IMR-90 (cell line): ENCODE results near the gene MET. TPM values are rescaled to one million over a fixed set of nuclear protein-coding genes. Genes with fewer than 3 reads are reported as not detected.

Experiments used
- ATAC-seq: fragments of 200-7000 bp; cut with Tn5 transposase; 2 replicates; pipeline ENCODE4 v1.9.1; 2020; ENCODE audit warnings: low read depth, mild to moderate bottlenecking, moderate library complexity
- BruUV-seq: library from RNA; stranded (reverse); fragments of 400-500 nt; replicated peaks from 2 replicates; lab custom pipeline; 2021; lab: Mats Ljungman, UMichigan
- CTCF ChIA-PET: fragments of 300-600 bp; formaldehyde crosslinking; extraction: SDS; loops from one replicate; lab custom pipeline; 2021; ENCODE audit warnings: antibody characterized with exemption; lab: Yijun Ruan, JAX
- POLR2A ChIA-PET: fragments of 300-600 bp; sonication (Branson Sonifier 250); formaldehyde crosslinking; loops from one replicate; lab custom pipeline; 2022; ENCODE audit warnings: antibody characterized with exemption; ENCODE audit not compliant: unreplicated experiment; lab: Charles Lee
- DNase-seq: peaks from one replicate; pipeline ENCODE4 v3.0.0; 2013
- H2AFZ ChIP-seq: replicated peaks from 2 replicates; pipeline ENCODE3; 2013; ENCODE audit warnings: low read length, mild to moderate bottlenecking; ENCODE audit not compliant: poor library complexity
- H2AK5ac ChIP-seq: 2 replicates; pipeline ENCODE4 v1.6.1; 2013; ENCODE audit warnings: low read depth, low read length, inconsistent platforms
- H2AK9ac ChIP-seq: replicated peaks from 2 replicates; pipeline ENCODE3; 2013; ENCODE audit warnings: mild to moderate bottlenecking, low read depth, low read length, moderate library complexity; ENCODE audit not compliant: poor library complexity
- H2BK120ac ChIP-seq: 2 replicates; pipeline ENCODE4 v1.6.1; 2013; ENCODE audit warnings: low read depth, low read length, inconsistent platforms
- H2BK15ac ChIP-seq: 3 replicates; pipeline ENCODE4 v1.6.1; 2013; ENCODE audit warnings: low read depth, low read length, inconsistent platforms
- H2BK20ac ChIP-seq: 2 replicates; pipeline ENCODE4 v1.6.1; 2013; ENCODE audit warnings: low read depth, mild to moderate bottlenecking, inconsistent platforms, low read length, moderate library complexity
- H2BK5ac ChIP-seq: 2 replicates; pipeline ENCODE4 v1.6.1; 2013; ENCODE audit warnings: mild to moderate bottlenecking, low read depth, low read length, inconsistent platforms; ENCODE audit not compliant: poor library complexity, severe bottlenecking
- H3K14ac ChIP-seq: replicated peaks from 2 replicates; pipeline ENCODE4 v1.6.1; 2013; ENCODE audit warnings: low read depth, low read length, inconsistent platforms
- H3K18ac ChIP-seq: 2 replicates; pipeline ENCODE4 v1.6.1; 2013; ENCODE audit warnings: low read depth, low read length, control low read depth
- H3K23ac ChIP-seq: 2 replicates; pipeline ENCODE4 v1.6.1; 2013; ENCODE audit warnings: low read depth, low read length, inconsistent platforms
- H3K27ac ChIP-seq: 2 replicates; pipeline ENCODE4 v1.5.1; 2013; ENCODE audit warnings: mild to moderate bottlenecking, control low read depth, low read length; ENCODE audit not compliant: insufficient read depth
- H3K27me3 ChIP-seq: 2 replicates; pipeline ENCODE4 v1.6.1; 2013; ENCODE audit warnings: low read length; ENCODE audit not compliant: control insufficient read depth, insufficient read depth
- H3K36me3 ChIP-seq: 2 replicates; pipeline ENCODE4 v1.6.1; 2013; ENCODE audit warnings: low read length, mixed read lengths; ENCODE audit not compliant: control insufficient read depth, insufficient read depth
- H3K4ac ChIP-seq: 2 replicates; pipeline ENCODE4 v1.6.1; 2013; ENCODE audit warnings: low read depth, low read length, inconsistent platforms
- H3K4me1 ChIP-seq: 2 replicates; pipeline ENCODE4 v1.6.1; 2013; ENCODE audit warnings: low read length, mixed read lengths; ENCODE audit not compliant: control insufficient read depth, insufficient read depth
- H3K4me2 ChIP-seq: 2 replicates; pipeline ENCODE4 v1.6.1; 2013; ENCODE audit warnings: low read depth, mild to moderate bottlenecking, control low read depth, low read length, moderate library complexity
- H3K4me3 ChIP-seq: 2 replicates; pipeline ENCODE4 v1.5.1; 2013; ENCODE audit warnings: low read depth, mild to moderate bottlenecking, control low read depth, low read length, moderate library complexity; ENCODE audit not compliant: insufficient read depth
- H3K56ac ChIP-seq: 2 replicates; pipeline ENCODE4 v1.6.1; 2013; ENCODE audit warnings: low read length, inconsistent platforms; ENCODE audit not compliant: insufficient read depth; ENCODE audit errors: extremely low read depth
- H3K79me1 ChIP-seq, 2 experiments: 2 replicates each; pipeline ENCODE4 v1.6.1; 2013; ENCODE audit warnings: low read length in 2 of 2, inconsistent platforms in 1 of 2, low read depth in 1 of 2
- H3K9ac ChIP-seq: 2 replicates; pipeline ENCODE4 v1.6.1; 2013; ENCODE audit warnings: low read depth, low read length, control low read depth
- H3K9me1 ChIP-seq: 2 replicates; pipeline ENCODE4 v1.6.1; 2013; ENCODE audit warnings: low read length, inconsistent platforms; ENCODE audit not compliant: insufficient read depth
- H3K9me3 ChIP-seq: 2 replicates; pipeline ENCODE4 v1.6.1; 2013; ENCODE audit warnings: low read length; ENCODE audit not compliant: control insufficient read depth, insufficient read depth
- H4K20me1 ChIP-seq: 2 replicates; pipeline ENCODE4 v1.6.1; 2013; ENCODE audit warnings: low read length, inconsistent platforms; ENCODE audit not compliant: insufficient read depth
- H4K5ac ChIP-seq: 2 replicates; pipeline ENCODE4 v1.6.1; 2013; ENCODE audit warnings: mild to moderate bottlenecking, low read depth, low read length, control low read depth
- H4K8ac ChIP-seq, 2 experiments: 2 replicates each; pipeline ENCODE4 v1.6.1; 2013; ENCODE audit warnings: low read depth in 2 of 2, low read length in 2 of 2, control low read depth in 1 of 2, inconsistent platforms in 1 of 2
- H4K91ac ChIP-seq: 2 replicates; pipeline ENCODE4 v1.6.1; 2013; ENCODE audit warnings: low read depth, low read length, inconsistent platforms; ENCODE audit not compliant: insufficient read depth
- BHLHE40 ChIP-seq: fragments of 150-350 bp; IDR thresholded peaks from 2 replicates; pipeline ENCODE4 v1.6.1; 2016; ENCODE audit warnings: mild to moderate bottlenecking, low read depth, low read length
- CEBPB ChIP-seq: IDR thresholded peaks from 2 replicates; pipeline ENCODE4 v1.6.1; 2012; ENCODE audit warnings: low read depth, low read length, improper control_type of control experiment
- FOS ChIP-seq: fragments of 150-350 bp; IDR thresholded peaks from 2 replicates; pipeline ENCODE4 v1.6.1; 2016; ENCODE audit warnings: low read depth, low read length
- WGBS, 2 experiments: methylation state at CpG; one replicate each; pipeline versions ENCODE4 v1.1.5 to v1.1.7; 2013; ENCODE audit warnings: missing lambda C conversion rate in 2 of 2; ENCODE audit not compliant: insufficient read length in 1 of 2; ENCODE audit errors: extremely low coverage in 2 of 2; 5-methylcytosine and 5-hydroxymethylcytosine counted together
- dilution Hi-C: fragments of 300-500 bp; cut with HindIII; formaldehyde crosslinking; loops from one replicate; pipeline ENCODE4 v1.14.3; 2018; ENCODE audit warnings: low sequenced_read_pairs; ENCODE audit not compliant: unreplicated experiment
- in situ Hi-C: fragments of 300-500 bp; cut with MboI; formaldehyde crosslinking; loops from 3 replicates; pipeline ENCODE4 v1.14.3; 2019; ENCODE audit warnings: low sequenced_read_pairs, inconsistent platforms, mixed read lengths
- intact Hi-C: fragments of 100-400 bp; cut with micrococcal nuclease; formaldehyde crosslinking; loops from 2 replicates; pipeline ENCODE4 v1.10.0; 2022
- polyA plus RNA-seq, 3 experiments: library from polyadenylated mRNA; depleted of rRNA; stranded (reverse); fragments of >200 nt; gene quantifications; 2 replicates each; pipeline ENCODE4 v1.2.3, GENCODE V29; 2012; ENCODE audit warnings: low replicate concordance in 1 of 3
- total RNA-seq: library from RNA; depleted of rRNA; stranded (reverse); fragments of >200 nt; gene quantifications from 2 replicates; pipeline ENCODE4 v1.2.3, GENCODE V29; 2012

The MET gene
- total and polyA plus RNA-seq, 2 of the 4 experiments (the other 2 are of a cell fraction) = 15.0 to 84.6 TPM

- DNase-seq (peak; percentile 71), ATAC-seq (peak; percentile 43)
- H4K20me1 ChIP-seq = no peaks in the 10 kb centered on the region
- ChIA-PET POLR2A (no interaction called here), CTCF (no interaction called here)
- H3K4me1 ChIP-seq = peaks cover 33% of the 10 kb centered on the region
- no peak overlapping the region for H2AK9ac ChIP-seq
- peak overlapping the region in 1 of 2 experiments; percentile 57; a peak in 2 of 4 replicates for H4K8ac ChIP-seq
- dilution Hi-C loops (no loop called here), intact Hi-C loops (loop anchor here (5.0 kb wide), 1 partner anchor 40 kb away; no protein-coding TSS in a partner anchor), in situ Hi-C loops (no loop called here)
- H3K9ac ChIP-seq = no peak overlapping the region
- no peak overlapping the region; the same call in 2 of the 3 replicates for H2BK15ac ChIP-seq
- TF ChIP-seq BHLHE40 (peak; percentile 21; the same call in 1 of the 2 replicates), FOS (peak; percentile 29; the same call in 1 of the 2 replicates), CEBPB (no peak)
- H3K79me1 ChIP-seq = peaks cover 5 to 7% of the 10 kb centered on the region in 2 experiments; a peak in 1 of 4 replicates
- no peak overlapping the region for H4K91ac ChIP-seq
- no peak overlapping the region for H3K27ac ChIP-seq
- H3K23ac ChIP-seq = no peak overlapping the region; the same call in 1 of the 2 replicates
- H3K9me3 ChIP-seq = peaks cover 4% of the 10 kb centered on the region; the same call in 1 of the 2 replicates
- H3K14ac ChIP-seq = no peak overlapping the region
- no peak overlapping the region for H3K4ac ChIP-seq
- H3K9me1 ChIP-seq = peaks cover 19% of the 10 kb centered on the region
- H3K36me3 ChIP-seq = peaks cover 3% of the 10 kb centered on the region; the same call in 1 of the 2 replicates
- H2AFZ ChIP-seq = no peak overlapping the region
- H3K18ac ChIP-seq = peak overlapping the region; percentile 81; the same call in 1 of the 2 replicates
- H3K4me2 ChIP-seq = peak overlapping the region; percentile 42; the same call in 1 of the 2 replicates
- no TSS peak for BruUV-seq
- H3K27me3 ChIP-seq = no peaks in the 10 kb centered on the region
- WGBS, 2 experiments = no CpG with 5 or more reads among the region's 3 CpGs
- no peak overlapping the region for H3K4me3 ChIP-seq
- H2BK20ac ChIP-seq = peak overlapping the region; percentile 27; the same call in 1 of the 2 replicates
- H3K56ac ChIP-seq = no peak overlapping the region
- H2BK5ac ChIP-seq = peak overlapping the region; percentile 71
- H4K5ac ChIP-seq = no peak overlapping the region
- H2BK120ac ChIP-seq = peak overlapping the region; percentile 25; the same call in 1 of the 2 replicates
- H2AK5ac ChIP-seq = 0 out of 2 replicates have a peak overlapping the region, but pooled peaks have one; percentile 23
Observed at GRCh38 chr7:116777651-116778281, 105.8 kb downstream of the MET start.
